HG03521 (cell line): ENCODE measurements around the gene TRMT61A.

ENCODE experiments used
- ATAC-seq: cut with Tn5 transposase; IDR thresholded peaks from one replicate; pipeline ENCODE4 v1.9.1; 2021; ENCODE audit warnings: mild to moderate bottlenecking, moderate library complexity; ENCODE audit not compliant: unreplicated experiment

Gene TRMT61A

GRCh38 chr14:103533999-103534575 is 5.1 kb downstream of the TRMT61A start:
- ATAC-seq = no peak

- ATAC-seq = no peak
Observed at GRCh38 chr14:103534576-103535061, 5.6 kb downstream of the TRMT61A start.

DNA sequence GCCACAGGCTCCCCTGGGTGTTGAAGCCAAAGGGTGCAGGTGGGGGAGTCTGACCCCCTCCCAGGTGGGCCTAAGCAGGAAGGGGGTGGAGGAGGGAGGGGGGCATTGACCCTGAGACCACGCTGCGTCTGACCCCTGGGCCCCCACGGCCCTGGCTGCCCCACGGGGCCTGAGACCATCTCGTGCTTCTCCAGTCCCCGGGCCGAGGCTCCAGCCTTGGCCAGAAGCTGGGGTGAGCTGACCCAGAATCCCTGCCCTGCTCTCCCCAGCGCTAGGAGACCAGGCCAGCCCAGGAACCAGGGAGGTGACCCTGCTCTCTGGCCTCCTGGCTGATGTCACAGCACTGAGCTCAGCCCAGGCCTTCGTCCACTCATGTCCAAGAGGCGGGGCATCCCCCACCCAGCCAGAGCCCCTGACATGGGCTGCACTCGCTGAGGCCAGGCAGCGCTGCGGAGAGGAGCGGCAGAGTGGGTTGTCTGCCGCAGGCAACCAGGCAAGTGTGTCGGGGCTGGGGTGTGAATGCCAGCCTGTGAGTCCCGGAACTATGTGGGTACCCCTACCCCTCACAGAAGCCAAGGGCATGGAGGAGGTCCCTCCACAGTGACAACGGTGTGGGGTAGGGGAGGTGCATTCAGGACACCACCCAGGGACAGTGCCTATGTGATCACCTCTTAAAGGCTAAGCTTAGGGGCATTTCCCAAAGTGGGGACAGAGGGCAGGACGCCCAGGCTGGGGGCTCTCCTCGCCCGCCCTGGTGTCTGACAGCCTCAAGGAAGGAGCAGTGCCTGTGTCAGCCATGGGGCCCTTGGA is 6.3 kb downstream of the TRMT61A start:
- no peak for ATAC-seq

- ATAC-seq = no peak
Observed at GRCh38 chr14:103535891-103536565, 7.0 kb downstream of the TRMT61A start.

DNA sequence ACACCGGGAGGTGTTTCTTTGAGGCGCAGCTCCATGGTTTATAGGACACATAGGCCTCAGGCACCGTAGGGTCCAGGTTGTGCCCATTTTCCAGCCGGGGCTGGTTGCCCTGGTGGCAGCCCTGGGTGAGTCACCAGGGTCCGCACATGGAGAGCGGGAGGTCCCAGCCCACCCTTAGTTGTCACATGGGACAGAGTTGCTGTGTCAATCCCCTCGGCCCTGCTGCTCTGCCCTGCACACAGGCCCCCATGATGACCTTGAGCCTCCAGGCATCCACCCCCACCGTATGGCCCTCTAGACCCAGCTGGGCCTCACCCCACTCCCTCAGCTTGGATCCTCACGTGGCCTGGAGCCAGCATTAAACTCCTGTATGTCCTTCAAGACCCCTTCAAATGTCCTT is 7.7 kb downstream of the TRMT61A start:
- ATAC-seq = no peak

DNA sequence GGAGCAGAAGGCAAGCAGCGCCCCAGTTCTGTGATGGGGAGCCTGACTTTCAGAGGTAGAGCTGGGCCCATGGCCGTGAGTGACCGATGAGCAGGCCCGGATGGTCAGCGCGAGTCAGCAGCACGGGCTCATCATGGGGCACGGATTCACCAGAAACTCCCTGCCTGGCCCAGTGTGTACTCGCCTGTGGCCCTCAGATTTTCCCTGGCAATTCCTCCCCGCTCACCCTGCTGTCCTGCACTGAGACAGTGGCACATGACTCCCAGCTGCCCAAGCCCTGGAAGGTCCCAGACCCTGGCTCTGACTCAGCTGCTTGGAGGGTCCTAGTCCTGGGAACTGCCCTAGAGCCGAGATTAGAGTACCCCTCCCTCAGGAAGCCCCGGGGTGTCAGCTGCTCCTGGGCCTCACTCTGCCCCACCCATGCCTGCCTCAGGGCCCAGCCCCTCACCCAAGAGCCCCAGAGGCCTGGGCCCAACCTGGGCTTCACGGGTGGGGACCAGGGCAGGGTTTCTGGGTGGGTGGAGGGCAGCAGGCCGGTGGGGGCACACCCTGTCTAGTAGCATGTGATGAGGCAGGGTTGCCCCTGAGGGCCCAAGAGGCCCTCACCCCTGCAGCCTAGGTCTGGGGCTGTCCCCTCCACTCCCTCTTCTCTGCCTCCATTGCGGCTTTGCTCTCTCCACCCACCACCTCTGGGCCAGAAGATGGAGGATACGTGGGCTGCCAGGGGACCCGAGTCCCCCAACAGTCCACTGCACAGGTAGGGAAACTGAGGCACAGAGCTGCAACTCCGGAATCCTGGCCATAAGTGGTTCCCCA is 8.4 kb downstream of the TRMT61A start:
- no peak for ATAC-seq

- ATAC-seq = no peak
Observed at GRCh38 chr14:103538291-103539055, 9.5 kb downstream of the TRMT61A start.

GRCh38 chr14:103539056-103539825 is 10.2 kb downstream of the TRMT61A start:
- ATAC-seq = no peak

DNA sequence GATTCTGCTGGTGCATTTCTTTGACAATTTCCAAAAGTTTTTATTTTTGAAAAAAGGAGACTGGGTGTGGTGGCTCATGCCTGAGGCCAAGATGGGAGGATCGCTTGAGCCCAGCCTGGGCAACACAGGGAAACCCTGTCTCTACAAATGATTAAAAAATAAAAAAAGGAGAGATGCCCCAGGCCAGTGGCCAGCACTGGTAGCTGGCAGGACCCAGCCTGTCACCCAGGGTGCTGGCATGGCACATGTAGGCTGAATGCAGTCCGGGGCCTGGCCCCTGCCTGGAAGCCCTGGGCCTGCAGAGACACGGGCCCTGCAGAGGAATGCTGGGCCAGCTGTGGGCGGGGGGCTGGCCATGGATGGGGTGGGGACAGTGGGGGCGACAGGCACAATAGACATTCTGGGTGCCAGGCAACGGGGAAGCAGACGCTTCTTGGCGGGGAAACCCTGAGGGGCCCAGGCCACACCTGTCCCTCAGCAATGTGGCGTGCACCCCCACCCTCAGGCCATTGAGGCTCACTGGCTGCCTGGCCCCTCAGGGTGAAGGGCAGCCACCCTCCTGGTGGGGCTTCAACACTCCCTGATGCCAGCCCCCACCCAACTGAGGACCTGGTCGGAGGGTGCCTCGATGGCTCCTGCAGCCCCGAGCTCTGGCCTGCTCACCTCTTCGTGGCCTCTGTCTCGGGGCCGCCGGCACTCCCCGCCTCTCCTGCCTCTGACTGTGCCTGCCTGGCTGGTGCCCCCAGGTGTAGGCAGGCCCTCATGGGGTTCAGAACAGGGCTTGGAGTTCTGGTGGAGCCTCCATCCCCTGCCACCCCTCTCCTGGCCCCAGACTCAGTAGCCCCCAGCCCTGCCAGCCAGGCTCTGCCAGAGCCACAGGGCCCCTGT is 12.1 kb downstream of the TRMT61A start:
- ATAC-seq = no peak

DNA sequence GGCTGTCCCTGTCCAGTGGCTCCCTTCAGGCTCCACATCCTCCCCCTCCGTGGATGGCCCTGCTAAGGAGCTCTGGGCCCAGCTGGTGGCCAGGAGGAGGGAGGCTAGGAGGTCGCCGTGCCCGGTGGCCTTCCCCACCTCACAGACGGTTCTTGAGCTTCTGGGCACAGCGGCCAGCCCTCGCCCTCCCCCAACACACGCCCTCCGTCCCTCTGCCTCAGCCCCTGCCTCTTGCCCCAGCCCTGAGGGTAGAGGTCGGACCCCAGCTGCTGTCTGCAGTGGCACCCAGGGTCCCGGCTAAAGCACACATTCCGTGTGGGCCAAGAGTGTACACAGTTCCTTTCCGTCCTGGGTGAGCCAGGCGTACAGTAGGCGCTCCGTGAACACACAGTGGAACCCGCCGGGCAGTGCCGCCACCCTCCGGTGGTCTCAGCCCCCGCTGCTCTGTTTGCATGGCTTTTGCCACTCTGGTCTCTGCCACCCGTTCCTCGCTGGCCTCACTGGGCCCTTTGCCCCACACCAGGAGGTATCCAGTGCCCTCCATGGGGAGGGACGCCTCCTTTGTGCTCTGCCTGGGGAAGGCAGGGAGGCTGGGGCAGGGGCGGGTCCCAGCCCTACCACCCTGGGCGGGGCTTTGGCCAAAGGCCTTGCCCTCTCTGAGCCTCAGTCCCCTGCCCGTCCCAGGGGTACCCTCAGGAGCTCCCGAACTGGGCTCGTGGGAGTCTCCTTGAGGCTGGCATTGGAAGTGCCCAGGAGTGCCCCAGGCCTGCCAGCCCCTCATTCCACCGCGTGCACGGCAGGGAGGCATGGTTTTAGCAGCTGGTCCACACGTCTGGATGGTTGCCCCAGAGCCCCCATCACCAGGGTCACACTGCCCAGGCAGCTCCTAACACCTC is 13.0 kb downstream of the TRMT61A start:
- ATAC-seq = no peak

- no peak for ATAC-seq
Observed at GRCh38 chr14:103542605-103543088, 13.7 kb downstream of the TRMT61A start.

DNA sequence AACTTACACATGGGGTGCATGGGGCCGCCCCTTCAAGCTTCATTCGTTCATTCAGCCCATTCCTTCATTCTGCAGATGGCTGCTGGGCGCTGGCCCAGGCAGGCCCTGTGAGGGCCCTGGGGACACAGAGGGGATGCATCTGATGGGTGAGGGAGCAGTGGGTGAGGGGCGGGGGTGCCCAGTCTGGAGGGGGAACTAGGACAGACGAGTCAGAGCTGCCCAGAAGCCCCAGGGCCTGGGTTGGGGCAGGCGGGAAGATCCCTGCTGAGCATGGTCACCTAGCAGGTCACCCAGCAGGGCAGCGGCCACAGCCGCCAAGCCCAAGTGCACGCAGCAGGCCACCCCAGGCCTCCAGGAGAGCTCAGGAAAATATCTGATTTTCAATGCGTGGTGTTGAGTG is 14.1 kb downstream of the TRMT61A start:
- no peak for ATAC-seq

- no peak for ATAC-seq
Observed at GRCh38 chr14:103543721-103544387, 14.9 kb downstream of the TRMT61A start.

DNA sequence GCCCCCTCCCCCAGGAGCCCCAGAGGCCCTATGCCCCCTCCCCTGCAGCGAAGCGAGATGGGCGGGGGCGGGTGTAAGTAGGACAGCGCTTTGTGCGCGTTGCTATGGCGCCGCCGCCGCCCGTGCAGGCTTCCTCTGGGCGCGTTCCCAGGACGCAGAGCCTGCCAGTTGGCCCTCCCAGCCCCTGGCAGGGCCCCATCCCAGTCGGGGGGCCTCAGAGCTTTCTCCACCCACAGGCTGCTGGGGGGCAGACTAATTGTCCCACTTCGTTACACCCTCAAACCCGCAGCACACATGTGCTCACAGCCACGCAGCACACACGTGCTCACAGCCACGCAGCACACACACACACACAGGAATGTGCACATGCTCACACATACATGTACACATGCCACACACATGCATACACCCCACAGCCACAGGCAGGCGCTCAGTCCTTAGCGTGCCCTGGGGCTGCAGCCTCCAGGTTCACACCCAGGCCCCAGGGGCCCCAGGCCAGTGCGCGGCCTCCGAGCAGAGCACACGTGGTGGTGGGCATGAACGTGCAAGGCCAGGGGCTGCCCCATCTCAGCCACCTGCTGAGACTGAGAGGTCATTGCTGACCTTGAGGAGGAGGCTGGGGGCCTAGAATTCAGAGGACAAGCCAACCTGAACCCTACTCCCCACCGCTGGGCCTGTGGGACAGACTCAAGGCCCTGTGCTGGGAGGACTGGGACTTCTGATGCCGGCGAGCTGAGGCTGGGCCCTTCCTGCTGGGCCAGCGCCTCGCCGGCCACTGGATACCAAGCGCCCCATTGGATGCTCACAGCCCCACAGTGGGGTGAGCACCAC is 15.6 kb downstream of the TRMT61A start:
- ATAC-seq = no peak

DNA sequence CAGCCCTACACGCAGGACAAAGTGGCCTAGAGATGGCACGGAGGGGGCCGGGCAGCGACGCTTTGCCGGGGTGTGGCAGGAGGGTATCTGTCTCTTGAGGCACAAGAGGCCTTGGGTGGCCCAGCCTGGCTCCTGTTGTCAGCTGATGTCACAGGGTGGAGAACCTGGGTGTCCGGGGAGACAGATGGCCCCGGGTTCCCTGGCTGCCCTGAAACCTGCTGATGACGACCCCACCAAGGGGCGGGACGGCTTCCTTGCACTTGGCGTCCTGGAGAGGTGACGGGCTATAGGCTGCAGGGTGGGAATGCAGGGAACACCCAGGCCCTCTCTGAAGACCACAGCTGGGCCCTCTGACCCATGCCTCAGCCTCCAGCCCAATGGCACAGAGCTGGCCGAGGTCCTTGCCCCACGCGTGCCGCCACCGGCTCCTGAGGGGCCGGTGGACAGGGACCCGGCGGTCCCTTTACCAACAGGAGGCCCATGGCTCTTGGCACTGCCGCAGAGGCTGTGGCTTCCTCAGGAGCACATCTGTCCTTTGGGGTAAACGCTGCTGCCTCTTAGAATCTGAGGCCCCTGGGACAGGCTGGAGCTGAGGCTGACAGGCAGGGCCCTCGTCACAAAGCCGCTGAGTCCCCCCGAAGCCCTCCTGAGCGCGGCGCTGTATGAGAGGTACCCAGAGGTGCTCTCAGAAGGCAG is 16.4 kb downstream of the TRMT61A start:
- no peak for ATAC-seq
